HFFc6 (cell line): ENCODE data around the gene CDK5R1. TPM values are rescaled to one million over a fixed set of nuclear protein-coding genes. Genes with fewer than 3 reads are reported as not detected.

Experiments used
- DNase-seq: peaks from one replicate; pipeline ENCODE4 v3.0.0-alpha.2; 2018
- H3K27ac Mint-ChIP-seq: 2 replicates; pipeline ENCODE4 v1.8.0; 2020; ENCODE audit warnings: mild to moderate bottlenecking, mixed read lengths
- H3K27me3 Mint-ChIP-seq: 2 replicates; pipeline ENCODE4 v1.8.0; 2021; ENCODE audit warnings: mild to moderate bottlenecking, moderate library complexity, mixed read lengths; ENCODE audit not compliant: insufficient read depth
- H3K36me3 Mint-ChIP-seq: 2 replicates; pipeline ENCODE4 v1.8.0; 2021; ENCODE audit warnings: low read depth, mixed read lengths
- H3K4me1 Mint-ChIP-seq: 2 replicates; pipeline ENCODE4 v1.8.0; 2020; ENCODE audit warnings: low read depth, mixed read lengths
- H3K4me3 Mint-ChIP-seq: 2 replicates; pipeline ENCODE4 v1.8.0; 2020; ENCODE audit warnings: mild to moderate bottlenecking, moderate library complexity, mixed read lengths
- H3K9me3 Mint-ChIP-seq: 2 replicates; pipeline ENCODE4 v1.8.0; 2020; ENCODE audit warnings: mild to moderate bottlenecking, mixed read lengths
- CTCF ChIP-seq: fragments of 200-600 bp; sonication (generic); IDR thresholded peaks from 2 replicates; pipeline ENCODE4 v1.5.0; 2021; ENCODE audit warnings: antibody characterized with exemption, mild to moderate bottlenecking
- total RNA-seq, 6 experiments: library from RNA; stranded (reverse); fragmentation: NEBNext Ultra II Directional; extraction: Animal tissue kit (Norgen Biotek cat#: 25700); gene quantifications; 2 replicates in 1 of 6; 3 replicates in 5 of 6; pipeline ENCODE4 v1.2.3, GENCODE V29; 2021

Gene CDK5R1
- total RNA-seq, 6 experiments from 2014 or later, result 1.00 to 1.9 (median 1.3) TPM

GRCh38 chr17:32461853-32462617 is 24.8 kb upstream of the CDK5R1 start:
- TF ChIP-seq CTCF, result peak; percentile 77
- H3K4me3 Mint-ChIP-seq, result no peak overlapping the region
- peaks cover 32% of the 10 kb centered on the region for H3K36me3 Mint-ChIP-seq
- H3K27ac Mint-ChIP-seq, result no peak overlapping the region; the same call in 1 of the 2 replicates
- no peaks in the 10 kb centered on the region for H3K9me3 Mint-ChIP-seq
- H3K4me1 Mint-ChIP-seq, result peaks cover 8% of the 10 kb centered on the region
- DNase-seq, result peak; percentile 66
- H3K27me3 Mint-ChIP-seq, result no peaks in the 10 kb centered on the region; the same call in 1 of the 2 replicates

GRCh38 chr17:32463304-32463703 is 23.5 kb upstream of the CDK5R1 start:
- Mint-ChIP-seq H3K27ac (no peak overlapping the region), H3K27me3 (no peaks in the 10 kb centered on the region; the same call in none of the 2 replicates), H3K4me1 (peaks cover 8% of the 10 kb centered on the region), H3K4me3 (no peak overlapping the region), H3K36me3 (peaks cover 29% of the 10 kb centered on the region), H3K9me3 (no peaks in the 10 kb centered on the region)
- DNase-seq, result no peak
- no peak for TF ChIP-seq CTCF

- no peak for TF ChIP-seq CTCF
- H3K36me3 Mint-ChIP-seq, result peaks cover 25% of the 10 kb centered on the region
- no peak overlapping the region for H3K4me3 Mint-ChIP-seq
- no peak overlapping the region for H3K27ac Mint-ChIP-seq
- no peaks in the 10 kb centered on the region; the same call in none of the 2 replicates for H3K27me3 Mint-ChIP-seq
- no peak for DNase-seq
- H3K9me3 Mint-ChIP-seq, result no peaks in the 10 kb centered on the region
- peaks cover 8% of the 10 kb centered on the region for H3K4me1 Mint-ChIP-seq
Observed at GRCh38 chr17:32464374-32464773, 22.4 kb upstream of the CDK5R1 start.

- no peak overlapping the region for H3K27ac Mint-ChIP-seq
- H3K27me3 Mint-ChIP-seq, result no peaks in the 10 kb centered on the region; the same call in 1 of the 2 replicates
- peaks cover 33% of the 10 kb centered on the region for H3K36me3 Mint-ChIP-seq
- no peak overlapping the region for H3K4me3 Mint-ChIP-seq
- DNase-seq, result no peak
- H3K4me1 Mint-ChIP-seq, result no peaks in the 10 kb centered on the region
- TF ChIP-seq CTCF, result no peak
- no peaks in the 10 kb centered on the region for H3K9me3 Mint-ChIP-seq
Observed at GRCh38 chr17:32467949-32468348, 18.8 kb upstream of the CDK5R1 start.

GRCh38 chr17:32470405-32471167 is 16.2 kb upstream of the CDK5R1 start:
- H3K9me3 Mint-ChIP-seq, result no peaks in the 10 kb centered on the region
- H3K4me1 Mint-ChIP-seq, result no peaks in the 10 kb centered on the region
- no peak overlapping the region for H3K27ac Mint-ChIP-seq
- DNase-seq, result no peak
- H3K4me3 Mint-ChIP-seq, result no peak overlapping the region
- no peaks in the 10 kb centered on the region; the same call in none of the 2 replicates for H3K27me3 Mint-ChIP-seq
- H3K36me3 Mint-ChIP-seq, result peaks cover 50% of the 10 kb centered on the region
- no peak for TF ChIP-seq CTCF
